Femur (tissue), 1 donor: ENCODE data around the gene UBE2F.
"Not testable (repeated sequence)": the region's sequence is repeated elsewhere in the genome, so short reads cannot be mapped to it uniquely, and the experiment has no call there.

ENCODE experiments used
- DNase-seq: peaks from one replicate; pipeline ENCODE4 v3.0.0-alpha.2; 2017

UBE2F gene

DNA sequence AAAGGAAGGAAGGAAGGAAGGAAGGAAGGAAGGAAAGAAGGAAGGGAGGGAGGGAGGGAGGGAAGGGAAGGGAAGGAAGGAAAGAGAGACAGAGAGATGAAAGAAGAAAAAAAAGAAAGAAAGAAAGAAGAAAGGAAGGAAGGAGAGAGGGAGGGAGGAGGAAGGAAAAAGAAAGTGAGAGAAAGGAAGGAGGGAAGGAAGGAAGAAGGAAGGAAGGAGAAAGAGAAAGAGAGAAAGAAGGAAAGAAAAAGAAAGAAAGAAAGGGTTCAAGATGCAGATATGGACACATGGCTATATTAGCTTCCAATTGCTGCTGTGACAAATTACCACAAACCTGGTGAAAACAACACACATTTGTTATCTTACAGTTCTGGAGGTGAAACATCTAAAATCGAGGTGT, 20.4 kb upstream of the UBE2F start:
- DNase-seq = no peak

- DNase-seq = not testable (repeated sequence)
Observed at GRCh38 chr2:237951354-237951753, 15.5 kb upstream of the UBE2F start.

GRCh38 chr2:237951878-237952277, 14.9 kb upstream of the UBE2F start:
- no peak for DNase-seq

DNA sequence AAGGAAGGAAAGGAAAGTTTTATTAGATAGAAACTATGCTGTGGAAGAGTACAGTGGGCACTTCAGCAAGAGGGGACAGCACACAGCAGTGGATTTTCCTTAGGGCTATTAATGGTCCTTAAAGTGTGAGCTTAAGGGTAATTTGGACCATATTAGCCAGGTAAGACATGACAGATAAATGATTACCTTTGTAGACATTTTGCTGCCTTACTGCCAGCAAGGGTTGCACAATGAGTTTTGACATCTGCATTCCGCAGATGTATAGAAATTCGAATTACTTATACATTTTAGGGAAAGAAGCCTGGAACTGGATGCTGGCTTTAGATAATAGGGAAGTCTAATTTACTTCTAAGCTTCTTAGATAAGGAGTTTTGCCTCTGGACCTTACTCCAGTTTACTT, 14.0 kb upstream of the UBE2F start:
- no peak for DNase-seq

DNA sequence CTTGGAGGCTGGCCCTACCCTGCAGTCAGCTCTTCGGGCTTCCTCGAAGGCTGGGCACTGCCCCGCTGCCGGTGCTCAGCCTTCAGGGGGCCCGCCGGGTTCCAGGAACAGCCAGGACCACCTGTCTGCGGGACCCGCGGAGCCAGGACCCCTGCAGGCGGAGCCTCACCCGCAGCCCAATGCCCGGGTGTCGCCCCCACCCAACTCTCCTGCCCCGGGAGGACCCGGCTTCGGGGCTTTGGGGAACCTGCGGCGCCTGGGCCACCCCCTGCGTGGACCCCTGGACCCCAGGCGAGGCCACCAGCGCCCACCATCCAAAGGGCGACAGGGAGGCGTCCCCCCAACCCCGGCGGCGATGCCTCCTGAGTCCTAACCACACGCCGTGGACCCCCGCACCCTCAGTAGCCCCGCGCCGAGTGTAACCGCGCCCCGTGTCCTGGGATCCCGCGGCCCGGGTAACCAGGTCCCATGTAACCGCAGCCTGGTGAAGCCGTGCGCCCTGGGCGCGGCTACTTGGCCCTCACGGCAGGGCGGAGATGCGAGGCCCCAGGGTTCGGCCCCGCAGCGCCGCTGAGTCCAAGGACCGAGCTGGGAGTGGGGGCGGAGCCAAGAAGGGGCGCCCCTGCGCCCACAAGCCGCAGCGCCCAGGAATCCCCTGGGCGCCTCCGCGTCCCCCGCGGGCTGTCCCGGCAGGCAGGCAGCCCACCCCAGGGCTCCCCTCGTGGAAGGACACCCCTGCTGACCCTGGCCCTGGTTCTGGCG, 11.0 kb upstream of the UBE2F start:
- DNase-seq = no peak

GRCh38 chr2:237956402-237956736, 10.4 kb upstream of the UBE2F start:
- DNase-seq = no peak

- no peak for DNase-seq
Observed at GRCh38 chr2:237961637-237962036, 5.2 kb upstream of the UBE2F start.

- no peak for DNase-seq
Observed at GRCh38 chr2:237962432-237963084, 4.3 kb upstream of the UBE2F start.

GRCh38 chr2:237963490-237963991, 3.3 kb upstream of the UBE2F start:
- DNase-seq = not testable (repeated sequence)

DNA sequence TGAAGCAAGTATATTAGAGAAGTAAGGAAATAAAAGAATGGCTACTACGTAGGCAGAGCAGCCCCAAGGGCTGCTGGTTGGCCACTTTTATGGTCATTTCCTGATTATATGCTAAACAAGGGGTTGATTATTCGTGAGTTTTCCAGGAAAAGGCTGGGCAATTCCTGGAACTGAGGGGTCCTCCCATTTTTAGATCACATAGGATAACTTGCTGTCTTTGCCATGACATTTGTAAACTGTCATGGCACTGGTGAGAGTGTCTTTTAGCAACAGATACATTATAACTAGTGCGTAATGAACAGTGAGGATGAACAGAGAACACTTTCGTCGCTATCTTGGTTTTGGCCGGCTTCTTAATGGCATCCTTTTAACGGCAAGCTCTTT, 2.6 kb upstream of the UBE2F start:
- no peak for DNase-seq

- DNase-seq = no peak
Observed at GRCh38 chr2:237964578-237965404, 2.0 kb upstream of the UBE2F start.

- DNase-seq = not testable (repeated sequence)
Observed at GRCh38 chr2:237965844-237966243, 970 bp upstream of the UBE2F start.

- DNase-seq = no peak
Observed at GRCh38 chr2:237966250-237966564, 607 bp upstream of the UBE2F start.

DNA sequence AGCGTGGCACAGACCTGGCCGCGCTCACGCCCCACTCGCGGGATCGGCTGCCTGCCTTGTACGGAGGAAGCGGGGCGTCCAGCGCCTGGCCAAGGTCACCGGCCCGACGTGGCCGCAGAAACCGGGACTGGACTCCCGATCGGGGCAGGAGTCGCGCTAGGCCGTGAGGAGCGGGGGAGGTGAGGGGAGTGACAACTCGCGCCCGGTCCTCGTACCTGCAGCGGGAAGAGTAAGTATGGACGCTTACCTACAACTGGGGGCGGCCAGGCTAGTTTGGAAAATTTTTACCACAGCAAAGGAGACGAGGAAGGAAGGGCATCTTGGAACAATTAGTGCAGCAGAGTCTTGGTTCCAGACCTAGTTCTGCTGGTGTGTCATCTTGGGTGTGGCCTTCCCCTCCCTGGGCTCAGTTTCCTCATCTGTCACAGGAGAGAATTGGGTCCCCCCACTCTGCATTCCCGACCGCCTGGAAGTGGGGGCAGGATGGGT, 693 bp downstream of the UBE2F start:
- DNase-seq = no peak

DNA sequence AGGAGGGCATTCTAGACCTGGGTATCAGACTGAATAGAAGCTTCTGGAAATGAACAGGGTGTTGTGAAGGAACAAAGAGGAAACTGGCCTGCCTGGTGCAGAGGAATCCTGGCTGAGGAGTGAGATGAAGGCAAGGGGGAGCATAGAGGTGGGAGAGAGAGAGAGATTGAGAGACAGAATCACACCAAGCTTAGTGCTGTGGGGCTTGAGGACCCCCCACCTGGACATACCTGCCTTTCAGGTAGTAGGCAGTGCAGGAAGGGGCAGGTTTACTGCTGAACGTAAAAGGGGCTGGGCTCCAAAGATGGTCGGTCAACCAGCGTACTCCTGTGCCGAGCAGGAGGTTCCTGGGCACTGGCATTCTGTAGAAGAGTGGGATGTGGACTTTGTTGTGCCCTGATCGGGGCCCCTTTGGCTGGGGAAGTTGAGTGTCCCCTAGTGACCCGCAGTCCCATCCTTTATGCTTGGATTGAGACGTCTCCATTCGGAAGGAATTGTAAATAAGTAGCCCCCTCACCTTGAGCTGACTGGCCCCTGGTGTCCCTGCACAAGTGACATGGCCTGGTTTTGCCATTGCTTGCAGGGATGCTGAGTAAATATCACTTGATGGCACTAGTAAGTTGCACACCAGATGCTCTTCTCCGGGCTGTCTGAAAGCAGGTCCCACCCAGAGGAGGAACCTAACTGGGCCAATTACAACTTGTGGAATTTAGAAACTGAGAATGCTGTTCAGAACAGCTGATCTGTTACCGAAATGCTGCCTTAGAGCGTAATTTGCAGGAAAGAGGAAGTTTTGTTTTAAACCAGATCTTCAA, 1.4 kb downstream of the UBE2F start:
- DNase-seq = peak; percentile 71

DNA sequence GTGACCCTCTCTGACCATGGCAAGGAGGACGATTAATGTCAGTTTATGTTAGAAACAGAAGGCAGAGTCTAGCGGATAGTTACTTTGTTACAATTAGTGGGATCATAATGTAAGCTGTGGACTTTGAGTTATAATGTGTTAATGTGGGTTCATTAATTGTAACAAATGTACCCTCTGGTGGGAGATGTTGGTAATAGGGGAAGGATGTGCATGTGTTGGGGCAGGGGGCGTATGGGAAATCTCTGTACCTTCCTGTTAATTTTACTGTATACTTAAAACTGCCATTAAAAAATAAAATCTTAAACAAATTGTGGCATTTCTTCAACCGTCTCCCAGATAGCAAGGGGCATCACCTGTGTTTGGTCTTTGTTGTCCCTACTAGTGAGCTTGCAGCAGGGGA, 4.8 kb downstream of the UBE2F start:
- no peak for DNase-seq

GRCh38 chr2:237972211-237972610, 5.4 kb downstream of the UBE2F start:
- no peak for DNase-seq

GRCh38 chr2:237972936-237973335, 6.1 kb downstream of the UBE2F start:
- no peak for DNase-seq

DNA sequence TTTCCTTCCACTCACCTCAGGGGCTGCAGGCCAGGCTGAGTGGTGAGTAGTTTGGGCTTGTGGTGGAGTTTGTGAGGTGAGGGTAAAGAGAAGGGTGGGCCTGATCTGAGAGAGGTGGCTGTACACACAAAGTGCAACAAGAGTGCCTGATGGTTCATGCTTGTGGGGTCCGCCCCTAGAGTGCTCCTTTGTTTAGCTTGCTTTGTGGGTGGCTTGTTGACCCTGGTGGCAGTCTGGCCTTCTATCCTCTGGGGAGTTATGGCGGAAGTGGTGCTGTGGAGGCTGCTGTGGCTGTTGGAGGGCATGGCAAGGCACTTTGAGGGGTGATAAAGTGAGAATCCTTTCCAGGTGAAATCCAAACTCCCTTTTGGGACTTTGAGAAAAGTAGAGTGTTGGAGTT, 10.6 kb downstream of the UBE2F start:
- no peak for DNase-seq

DNA sequence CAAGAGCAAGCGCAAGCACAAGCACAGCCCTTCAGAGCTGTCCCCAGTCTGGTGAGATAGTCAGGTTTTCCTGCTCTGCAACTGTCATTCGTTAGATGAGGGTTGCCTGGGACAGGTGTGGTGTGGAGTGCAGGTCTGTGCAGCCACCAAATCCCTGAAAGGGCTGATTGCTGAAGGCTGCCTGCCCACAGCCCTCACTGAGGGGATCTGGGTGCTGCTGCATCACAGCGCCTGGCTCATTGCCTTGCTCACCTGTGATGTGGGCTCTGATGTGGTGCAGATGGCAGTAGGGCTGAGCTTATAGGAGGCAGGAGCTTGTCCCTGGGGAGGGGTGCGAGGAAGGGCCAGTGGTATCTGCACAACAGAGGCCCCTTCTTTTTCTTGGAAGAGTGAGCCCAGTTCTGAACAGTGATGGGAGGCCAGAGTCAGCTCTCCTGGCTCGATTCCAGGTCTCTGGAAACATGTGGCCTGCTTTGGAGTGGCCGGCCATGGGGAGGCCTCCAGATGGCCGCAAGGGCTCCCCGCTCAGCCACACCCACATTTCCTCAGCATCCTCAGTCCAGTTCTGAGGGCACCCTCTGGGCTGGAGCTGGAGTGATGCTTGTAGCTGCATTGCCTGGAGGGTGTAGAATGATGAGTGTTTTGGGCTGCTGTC, 11.4 kb downstream of the UBE2F start:
- DNase-seq = no peak

- DNase-seq = no peak
Observed at GRCh38 chr2:237979331-237979730, 12.5 kb downstream of the UBE2F start.

- DNase-seq = no peak
Observed at GRCh38 chr2:237980087-237980486, 13.3 kb downstream of the UBE2F start.
